ENCODE measurements around the gene DLL1. TPM values are rescaled to one million over a fixed set of nuclear protein-coding genes. Genes with fewer than 3 reads are reported as not detected.

DLL1 gene
- total and polyA plus RNA-seq, 12 donors: 0.75 to 13.3 (median 7.7) TPM

GRCh38 chr6:170258407-170258806, 32.5 kb downstream of the DLL1 start:
- Histone ChIP-seq H3K4me3 (no peak overlapping the region), H3K9me3 (replicated peaks in 1 of 3) (no peaks in the 10 kb centered on the region), H3K27me3 (no peaks in the 10 kb centered on the region), H3K27ac (no peak overlapping the region), H3K4me1 (replicated peaks in 1 of 2) (no peaks in the 10 kb centered on the region), H3K36me3 (replicated peaks in 1 of 2) (no peaks in the 10 kb centered on the region)
- DNase-seq: no peak
- TF ChIP-seq CTCF (IDR thresholded peaks at IDR 0.05): no peak
- 85 to 89% (median 86%) methylated on average over 6 of the region's 6 CpGs for WGBS, 4 donors
- intact Hi-C loops (cut with DNase I): no loop called here

GRCh38 chr6:170257376-170257775, 33.5 kb downstream of the DLL1 start:
- 81 to 90% (median 85%) methylated on average over 4 of the region's 4 CpGs for WGBS, 4 donors
- H3K27ac ChIP-seq: no peak overlapping the region
- no peaks in the 10 kb centered on the region for H3K9me3 ChIP-seq (replicated peaks in 1 of 3)
- TF ChIP-seq POLR2A (IDR thresholded peaks at IDR 0.05) (no peak), CTCF (IDR thresholded peaks at IDR 0.05) (no peak)
- no peaks in the 10 kb centered on the region for H3K4me1 ChIP-seq (replicated peaks in 1 of 2)
- H3K27me3 ChIP-seq: no peaks in the 10 kb centered on the region
- DNase-seq: no peak
- H3K4me3 ChIP-seq: no peak overlapping the region
- no peaks in the 10 kb centered on the region for H3K36me3 ChIP-seq (replicated peaks in 1 of 2)
- intact Hi-C loops (cut with DNase I): no loop called here

GRCh38 chr6:170256641-170257040, 34.2 kb downstream of the DLL1 start:
- Histone ChIP-seq H3K27ac (no peak overlapping the region), H3K4me3 (no peak overlapping the region), H3K27me3 (no peaks in the 10 kb centered on the region), H3K9me3 (replicated peaks in 1 of 3) (no peaks in the 10 kb centered on the region), H3K36me3 (replicated peaks in 1 of 2) (no peaks in the 10 kb centered on the region), H3K4me1 (replicated peaks in 1 of 2) (no peaks in the 10 kb centered on the region)
- TF ChIP-seq POLR2A (IDR thresholded peaks at IDR 0.05) (no peak), CTCF (IDR thresholded peaks at IDR 0.05) (no peak)
- WGBS, 4 donors: 88 to 91% (median 90%) methylated on average over 21 of the region's 21 CpGs
- DNase-seq: no peak
- intact Hi-C loops (cut with DNase I): no loop called here

GRCh38 chr6:170255426-170256125, 35.3 kb downstream of the DLL1 start:
- H3K4me1 ChIP-seq (replicated peaks in 1 of 2): no peaks in the 10 kb centered on the region
- 82 to 88% (median 85%) methylated on average over 26 to 32 of the region's 32 CpGs for WGBS, 4 donors
- H3K27ac ChIP-seq: no peak overlapping the region
- H3K36me3 ChIP-seq (replicated peaks in 1 of 2): no peaks in the 10 kb centered on the region
- H3K9me3 ChIP-seq (replicated peaks in 1 of 3): no peaks in the 10 kb centered on the region
- no peak for TF ChIP-seq POLR2A (IDR thresholded peaks at IDR 0.05)
- TF ChIP-seq CTCF (IDR thresholded peaks at IDR 0.05): no peak
- no peak for DNase-seq
- intact Hi-C loops (cut with DNase I): no loop called here
- H3K27me3 ChIP-seq: no peaks in the 10 kb centered on the region
- H3K4me3 ChIP-seq: no peak overlapping the region
